PFSK-1 (cell line): ENCODE results near the gene PSIP1.

Experiments used
- FOXP2 ChIP-seq: optimal IDR thresholded peaks from 2 replicates; pipeline ENCODE3; 2011; ENCODE audit warnings: borderline replicate concordance, control low read depth, inconsistent platforms; ENCODE audit not compliant: insufficient read depth; ENCODE audit errors: extremely low read length, extremely low read depth
- POLR2AphosphoS5 ChIP-seq: IDR thresholded peaks from 2 replicates; pipeline ENCODE4 v1.6.1; 2012; ENCODE audit warnings: low read depth, mild to moderate bottlenecking, control low read depth, low read length, moderate library complexity
- REST ChIP-seq, 2 experiments: IDR thresholded peaks; 2 replicates each; pipeline versions ENCODE4 v1.6.1 to v1.8.0; 2011 to 2012; ENCODE audit warnings: low read depth in 2 of 2, low read length in 2 of 2, control low read depth in 1 of 2, inconsistent platforms in 1 of 2, mild to moderate bottlenecking in 1 of 2, moderate library complexity in 1 of 2; ENCODE audit not compliant: insufficient read depth in 1 of 2
- SIN3A ChIP-seq: IDR thresholded peaks from 2 replicates; pipeline ENCODE4 v1.6.1; 2012; ENCODE audit warnings: mild to moderate bottlenecking, low read length, moderate library complexity, borderline replicate concordance; ENCODE audit not compliant: insufficient read depth
- TAF1 ChIP-seq: IDR thresholded peaks from 2 replicates; pipeline ENCODE4 v1.6.1; 2012; ENCODE audit warnings: low read length, control low read depth, borderline replicate concordance; ENCODE audit not compliant: insufficient read depth

- TF ChIP-seq POLR2AphosphoS5, result no peak
- TF ChIP-seq REST (IDR thresholded peaks at IDR 0.05; ENCODE audit: insufficient read depth in 1 of 2, low read depth in 2 of 2, low read length in 2 of 2), result no peak
- no peak for TF ChIP-seq SIN3A
- no peak for TF ChIP-seq TAF1
- no peak for TF ChIP-seq FOXP2
Measured at GRCh38 chr9:15491950-15492349, 18.8 kb downstream of the PSIP1 start.
